ENCODE data around the gene KCNAB2.

GRCh38 chr1:6121021-6121421 is 75.3 kb downstream of the KCNAB2 start:
- TF ChIP-seq CTCF (IDR thresholded peaks at IDR 0.05; ENCODE audit: low read length) (no peak), EZH2 (IDR thresholded peaks at IDR 0.05; ENCODE audit: borderline replicate concordance, low read length) (no peak)
